ENCODE measurements around the gene EML6.

The EML6 gene

GRCh38 chr2:55000341-55000740, 276.9 kb downstream of the EML6 start:
- H3K9ac ChIP-seq (ENCODE audit: low read depth, low read length, poor library complexity, severe bottlenecking) = no peak overlapping the region
- peaks cover 98% of the 10 kb centered on the region for H3K79me2 ChIP-seq (ENCODE audit: insufficient read depth, low read length)
- H3K9me2 ChIP-seq (replicated peaks; ENCODE audit: low read depth, low read length) = no peaks in the 10 kb centered on the region
- TF ChIP-seq EZH2phosphoT487 (IDR thresholded peaks at IDR 0.05; ENCODE audit: borderline replicate concordance) = no peak
- TF ChIP-seq, protein P1, sequence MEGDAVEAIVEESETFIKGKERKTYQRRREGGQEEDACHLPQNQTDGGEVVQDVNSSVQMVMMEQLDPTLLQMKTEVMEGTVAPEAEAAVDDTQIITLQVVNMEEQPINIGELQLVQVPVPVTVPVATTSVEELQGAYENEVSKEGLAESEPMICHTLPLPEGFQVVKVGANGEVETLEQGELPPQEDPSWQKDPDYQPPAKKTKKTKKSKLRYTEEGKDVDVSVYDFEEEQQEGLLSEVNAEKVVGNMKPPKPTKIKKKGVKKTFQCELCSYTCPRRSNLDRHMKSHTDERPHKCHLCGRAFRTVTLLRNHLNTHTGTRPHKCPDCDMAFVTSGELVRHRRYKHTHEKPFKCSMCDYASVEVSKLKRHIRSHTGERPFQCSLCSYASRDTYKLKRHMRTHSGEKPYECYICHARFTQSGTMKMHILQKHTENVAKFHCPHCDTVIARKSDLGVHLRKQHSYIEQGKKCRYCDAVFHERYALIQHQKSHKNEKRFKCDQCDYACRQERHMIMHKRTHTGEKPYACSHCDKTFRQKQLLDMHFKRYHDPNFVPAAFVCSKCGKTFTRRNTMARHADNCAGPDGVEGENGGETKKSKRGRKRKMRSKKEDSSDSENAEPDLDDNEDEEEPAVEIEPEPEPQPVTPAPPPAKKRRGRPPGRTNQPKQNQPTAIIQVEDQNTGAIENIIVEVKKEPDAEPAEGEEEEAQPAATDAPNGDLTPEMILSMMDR (conservative IDR thresholded peaks at IDR 0.05; ENCODE audit: low read length) = no peak
- no peaks in the 10 kb centered on the region for H3F3A ChIP-seq (ENCODE audit: low read depth)
- no peaks in the 10 kb centered on the region for H3K9me3 ChIP-seq (ENCODE audit: insufficient read depth, low read depth, low read length)
- H2AFZ ChIP-seq (ENCODE audit: low read length) = no peak overlapping the region
- peaks cover 24% of the 10 kb centered on the region for H3K4me1 ChIP-seq (ENCODE audit: insufficient read depth, low read length, poor library complexity, severe bottlenecking)
- H4K20me1 ChIP-seq (ENCODE audit: insufficient read depth, low read length, poor library complexity, severe bottlenecking) = peaks cover 87% of the 10 kb centered on the region
- H3K4me2 ChIP-seq (ENCODE audit: low read depth, low read length, poor library complexity, severe bottlenecking) = peak overlapping the region; percentile 0
- H3K36me3 ChIP-seq (ENCODE audit: insufficient read depth, low read length) = no peaks in the 10 kb centered on the region
- H3K27me3 ChIP-seq (ENCODE audit: insufficient read depth, low read length, poor library complexity, severe bottlenecking) = no peaks in the 10 kb centered on the region
- H3K4me3 ChIP-seq (ENCODE audit: low read length, poor library complexity, severe bottlenecking) = no peak overlapping the region

DNA sequence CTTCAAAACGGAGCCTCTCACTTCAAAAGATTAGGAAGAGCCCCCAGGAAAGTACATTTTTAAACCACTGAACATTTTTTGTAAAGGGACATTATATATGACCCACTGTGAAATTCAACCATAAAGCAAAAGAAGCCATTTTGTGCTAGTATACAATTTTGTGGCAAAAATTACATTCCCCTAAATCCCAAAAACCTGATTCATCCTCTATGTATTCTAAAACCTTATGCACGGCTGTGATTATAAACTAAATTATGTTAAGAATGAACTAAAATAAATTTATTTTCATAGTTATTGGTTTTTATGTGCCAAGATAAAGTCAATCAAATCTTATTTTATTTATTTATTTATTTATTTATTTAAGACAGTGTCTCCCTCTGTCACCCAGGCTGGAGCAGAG, 278.3 kb downstream of the EML6 start:
- Histone ChIP-seq H3K9ac (ENCODE audit: low read depth, low read length, poor library complexity, severe bottlenecking) (no peak overlapping the region), H3K27me3 (ENCODE audit: insufficient read depth, low read length, poor library complexity, severe bottlenecking) (no peaks in the 10 kb centered on the region), H2AFZ (ENCODE audit: low read length) (no peak overlapping the region), H3K4me2 (ENCODE audit: low read depth, low read length, poor library complexity, severe bottlenecking) (no peak overlapping the region), H3K79me2 (ENCODE audit: insufficient read depth, low read length) (peaks cover 98% of the 10 kb centered on the region), H3K4me1 (ENCODE audit: insufficient read depth, low read length, poor library complexity, severe bottlenecking) (peaks cover 31% of the 10 kb centered on the region), H3F3A (ENCODE audit: low read depth) (no peaks in the 10 kb centered on the region), H4K20me1 (ENCODE audit: insufficient read depth, low read length, poor library complexity, severe bottlenecking) (peaks cover 87% of the 10 kb centered on the region), H3K4me3 (ENCODE audit: low read length, poor library complexity, severe bottlenecking) (no peak overlapping the region), H3K36me3 (ENCODE audit: insufficient read depth, low read length) (no peaks in the 10 kb centered on the region), H3K9me3 (ENCODE audit: insufficient read depth, low read depth, low read length) (no peaks in the 10 kb centered on the region), H3K9me2 (replicated peaks; ENCODE audit: low read depth, low read length) (no peaks in the 10 kb centered on the region)
- no peak for TF ChIP-seq EZH2phosphoT487 (IDR thresholded peaks at IDR 0.05; ENCODE audit: borderline replicate concordance)
- TF ChIP-seq, protein P1 (conservative IDR thresholded peaks at IDR 0.05; ENCODE audit: low read length) = no peak

DNA sequence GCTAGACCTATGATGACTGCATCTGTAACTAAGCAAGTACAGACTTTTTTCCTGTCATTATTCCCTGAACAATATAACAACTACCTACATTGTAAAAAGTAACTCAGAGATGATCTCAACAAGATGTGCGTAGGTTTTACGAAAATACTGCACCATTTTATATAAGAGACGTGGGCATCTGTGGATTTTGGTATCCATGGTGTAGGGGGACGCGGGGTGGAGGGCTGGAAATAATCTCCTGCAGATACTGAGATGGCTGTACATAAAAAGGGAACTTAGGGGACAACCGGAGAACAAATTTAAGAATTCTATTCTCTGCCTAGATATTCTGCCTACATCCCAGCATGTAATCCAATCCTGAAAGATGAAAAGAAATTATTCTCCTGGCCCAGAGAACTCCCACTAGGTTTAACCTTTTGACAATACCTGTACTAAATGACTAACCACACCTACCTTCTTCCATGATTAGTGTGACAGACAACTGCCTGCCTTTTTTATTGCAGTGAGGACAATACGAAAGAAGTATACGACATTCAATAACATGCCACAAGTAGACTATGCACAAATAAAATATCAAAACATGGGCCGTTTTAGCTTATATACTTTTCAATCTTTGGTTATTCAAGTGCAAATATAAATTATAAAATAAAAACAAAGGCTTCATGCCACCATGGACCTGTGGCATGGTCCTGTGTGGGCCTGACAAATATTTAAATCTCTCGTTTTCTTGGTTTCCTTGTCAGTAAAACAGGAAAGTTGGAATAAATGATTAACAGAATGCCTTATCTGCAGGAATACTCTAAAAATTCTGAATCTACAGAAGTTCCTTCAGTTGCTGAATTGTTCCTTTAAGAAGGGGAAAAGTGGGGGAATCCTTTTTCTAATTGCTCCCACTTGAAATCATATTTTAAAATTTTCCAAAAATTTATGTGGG, 280.5 kb downstream of the EML6 start:
- TF ChIP-seq, protein P1 (conservative IDR thresholded peaks at IDR 0.05; ENCODE audit: low read length) = no peak
- TF ChIP-seq EZH2phosphoT487 (IDR thresholded peaks at IDR 0.05; ENCODE audit: borderline replicate concordance) = no peak
- Histone ChIP-seq H2AFZ (ENCODE audit: low read length) (no peak overlapping the region), H3K4me3 (ENCODE audit: low read length, poor library complexity, severe bottlenecking) (no peak overlapping the region), H3K9me3 (ENCODE audit: insufficient read depth, low read depth, low read length) (no peaks in the 10 kb centered on the region), H3K27me3 (ENCODE audit: insufficient read depth, low read length, poor library complexity, severe bottlenecking) (no peaks in the 10 kb centered on the region), H3K79me2 (ENCODE audit: insufficient read depth, low read length) (peaks cover 98% of the 10 kb centered on the region), H4K20me1 (ENCODE audit: insufficient read depth, low read length, poor library complexity, severe bottlenecking) (peaks cover 87% of the 10 kb centered on the region), H3K36me3 (ENCODE audit: insufficient read depth, low read length) (no peaks in the 10 kb centered on the region), H3K4me2 (ENCODE audit: low read depth, low read length, poor library complexity, severe bottlenecking) (no peak overlapping the region), H3F3A (ENCODE audit: low read depth) (no peaks in the 10 kb centered on the region), H3K4me1 (ENCODE audit: insufficient read depth, low read length, poor library complexity, severe bottlenecking) (peaks cover 22% of the 10 kb centered on the region), H3K9me2 (replicated peaks; ENCODE audit: low read depth, low read length) (no peaks in the 10 kb centered on the region), H3K9ac (ENCODE audit: low read depth, low read length, poor library complexity, severe bottlenecking) (no peak overlapping the region)
